Activated effector memory CD4-positive, alpha-beta T cell treated with anti-CD3 and anti-CD28 coated beads, Interleukin-2, amount 50 U/mL, for 16 hours (primary cell): ENCODE results near the gene OPN1MW.
"Not testable (repeated sequence)": the region's sequence is repeated elsewhere in the genome, so short reads cannot be mapped to it uniquely, and the experiment has no call there.

Source experiments
- DNase-seq: peaks from one replicate; pipeline ENCODE4 v3.0.0-alpha.2; 2020

Gene OPN1MW

GRCh38 chrX:154182296-154182695 is at the start of gene OPN1MW:
OPN1MW (plus strand) TSS chrX:154182596; CDS start chrX:154182678, 82 bp downstream.
- not testable (repeated sequence) for DNase-seq

DNA sequence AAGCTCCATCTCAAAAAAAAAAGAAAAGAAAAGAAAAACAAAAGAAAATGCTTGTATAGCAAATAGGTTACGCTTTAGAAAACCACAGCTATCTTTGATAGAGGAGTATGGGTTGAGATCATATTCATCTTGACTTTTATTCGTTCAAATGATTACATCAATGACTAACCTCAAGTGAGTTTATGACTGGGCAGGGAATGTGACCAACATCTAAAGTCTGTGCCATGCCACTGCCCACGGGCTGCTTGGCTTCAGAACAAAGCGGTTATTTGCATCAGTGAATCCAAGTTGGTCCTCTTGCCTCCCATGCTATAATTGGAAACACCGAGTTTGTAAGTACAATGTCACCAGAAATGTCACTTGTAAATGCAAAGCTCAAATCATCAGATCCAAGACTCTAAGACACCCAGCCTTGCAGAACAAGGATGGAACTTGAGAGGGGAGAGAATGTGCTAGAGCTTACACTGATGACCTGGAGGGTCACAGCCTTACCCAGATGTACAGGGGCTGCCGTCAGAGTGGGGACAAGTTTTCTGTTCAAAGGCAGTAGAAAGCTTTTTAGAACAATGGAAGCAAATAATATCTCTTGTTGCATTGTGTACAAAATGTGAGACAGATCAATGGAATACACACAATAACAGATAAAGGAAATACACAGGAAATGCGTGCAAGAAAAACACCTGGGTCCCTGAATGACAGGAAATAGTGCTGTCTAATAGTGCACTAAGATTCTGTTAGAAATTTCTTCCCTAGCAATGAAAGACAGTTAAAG is 46.8 kb upstream of the OPN1MW start:
- peak; percentile 67 for DNase-seq

DNA sequence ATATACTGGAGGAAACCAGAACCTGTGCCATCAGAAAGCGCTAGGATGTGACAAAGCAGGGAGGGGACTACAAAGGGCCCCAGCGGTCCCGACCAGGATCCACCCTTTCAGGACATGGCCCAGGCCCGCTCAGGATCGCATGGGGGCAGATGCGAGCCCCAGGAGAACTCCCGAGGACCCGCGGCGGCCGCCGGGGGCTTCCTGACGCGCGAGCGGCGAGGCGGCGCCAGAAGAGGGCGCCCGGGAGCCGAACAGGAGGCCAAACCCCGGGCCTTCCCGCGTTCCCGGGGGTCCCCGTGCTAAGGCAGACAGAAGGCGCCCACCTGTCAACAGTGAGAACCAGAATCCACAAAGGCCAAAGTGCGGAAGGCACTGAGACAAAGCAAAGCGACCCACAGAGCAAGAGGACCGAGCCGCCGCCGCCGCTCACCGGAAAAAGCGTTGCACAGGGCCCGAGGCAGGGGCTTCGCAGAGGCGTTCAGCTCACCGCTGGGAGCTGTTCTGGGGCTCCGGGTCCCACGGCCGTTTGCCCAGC is 45.7 kb upstream of the OPN1MW start:
- peak; percentile 88 for DNase-seq

DNA sequence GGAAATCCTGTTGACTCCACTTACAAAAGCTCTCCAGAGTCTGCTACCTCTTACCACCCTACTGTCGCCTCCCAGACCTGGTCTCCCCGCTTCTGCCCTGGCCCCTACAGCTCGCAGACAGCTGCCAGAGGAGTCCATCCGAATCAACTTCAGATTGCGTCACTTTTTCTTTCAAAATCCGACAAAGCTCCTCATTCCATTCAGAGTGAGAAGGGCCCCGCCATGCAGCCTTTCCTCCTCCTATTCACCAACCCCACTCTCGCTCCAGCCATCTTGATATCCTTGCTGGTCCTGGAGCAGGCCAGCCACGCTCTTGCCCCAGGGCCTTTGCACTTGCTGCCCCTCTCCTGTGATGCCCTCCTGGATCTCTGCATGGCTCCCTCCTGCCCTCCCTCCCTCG is 43.5 kb upstream of the OPN1MW start:
- DNase-seq = no peak

DNA sequence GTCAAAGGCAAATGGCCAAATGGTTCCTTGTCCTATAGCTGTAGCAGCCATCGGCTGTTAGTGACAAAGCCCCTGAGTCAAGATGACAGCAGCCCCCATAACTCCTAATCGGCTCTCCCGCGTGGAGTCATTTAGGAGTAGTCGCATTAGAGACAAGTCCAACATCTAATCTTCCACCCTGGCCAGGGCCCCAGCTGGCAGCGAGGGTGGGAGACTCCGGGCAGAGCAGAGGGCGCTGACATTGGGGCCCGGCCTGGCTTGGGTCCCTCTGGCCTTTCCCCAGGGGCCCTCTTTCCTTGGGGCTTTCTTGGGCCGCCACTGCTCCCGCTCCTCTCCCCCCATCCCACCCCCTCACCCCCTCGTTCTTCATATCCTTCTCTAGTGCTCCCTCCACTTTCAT is 42.2 kb upstream of the OPN1MW start:
- no peak for DNase-seq

- DNase-seq = no peak
Observed at GRCh38 chrX:154140742-154141141, 41.7 kb upstream of the OPN1MW start.

- no peak for DNase-seq
Observed at GRCh38 chrX:154142386-154142785, 40.0 kb upstream of the OPN1MW start.

GRCh38 chrX:154142950-154143745 is 39.2 kb upstream of the OPN1MW start:
- DNase-seq = no peak

- DNase-seq = not testable (repeated sequence)
Observed at GRCh38 chrX:154144010-154144409, 38.4 kb upstream of the OPN1MW start, which contains the start of gene OPN1LW. OPN1LW (plus strand) TSS chrX:154144243; CDS start chrX:154144284, 41 bp downstream.

DNA sequence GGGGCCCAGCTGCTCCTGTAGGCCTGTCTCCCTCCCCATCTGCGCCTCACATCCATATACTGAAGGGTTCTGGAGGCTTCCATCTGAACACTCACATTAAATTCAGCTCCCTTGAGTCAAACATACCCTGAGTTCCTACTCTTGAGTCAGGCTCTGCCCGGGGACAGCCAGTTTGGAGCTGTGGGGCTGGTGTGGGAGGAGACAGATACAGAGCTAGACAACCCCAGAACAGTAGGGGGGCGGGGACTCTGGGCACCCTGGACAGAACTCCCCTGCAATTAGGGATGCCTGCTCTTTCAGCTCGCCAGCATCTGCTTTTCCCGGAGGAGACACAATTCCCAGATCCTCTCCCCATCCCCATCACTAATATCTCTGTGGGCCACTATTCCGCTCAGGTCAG is 31.4 kb upstream of the OPN1MW start:
- not testable (repeated sequence) for DNase-seq

- DNase-seq = not testable (repeated sequence)
Observed at GRCh38 chrX:154156221-154156620, 26.2 kb upstream of the OPN1MW start.

GRCh38 chrX:154157207-154157606 is 25.2 kb upstream of the OPN1MW start:
- not testable (repeated sequence) for DNase-seq

DNA sequence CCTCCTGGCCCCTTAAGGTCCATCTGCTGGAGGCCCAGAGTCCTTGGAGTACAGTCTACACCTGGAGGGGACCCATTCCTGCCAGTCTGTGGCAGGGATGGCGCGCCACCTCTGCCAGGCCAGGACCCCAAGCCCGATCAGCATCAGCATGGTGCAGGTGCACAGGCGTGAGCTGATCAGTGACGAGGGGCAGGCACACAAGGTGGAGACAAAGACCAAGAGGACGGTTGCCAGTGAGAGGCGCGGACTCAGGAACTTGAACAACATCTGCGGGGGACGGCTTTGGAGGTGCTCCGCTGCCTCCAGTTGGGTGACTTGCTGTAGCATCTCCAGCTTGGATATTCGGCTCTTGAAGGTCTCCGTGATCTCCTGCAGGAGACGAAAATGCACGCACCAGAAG is 23.1 kb upstream of the OPN1MW start:
- DNase-seq = not testable (repeated sequence)

- DNase-seq = not testable (repeated sequence)
Observed at GRCh38 chrX:154164902-154165301, 17.5 kb upstream of the OPN1MW start.

DNA sequence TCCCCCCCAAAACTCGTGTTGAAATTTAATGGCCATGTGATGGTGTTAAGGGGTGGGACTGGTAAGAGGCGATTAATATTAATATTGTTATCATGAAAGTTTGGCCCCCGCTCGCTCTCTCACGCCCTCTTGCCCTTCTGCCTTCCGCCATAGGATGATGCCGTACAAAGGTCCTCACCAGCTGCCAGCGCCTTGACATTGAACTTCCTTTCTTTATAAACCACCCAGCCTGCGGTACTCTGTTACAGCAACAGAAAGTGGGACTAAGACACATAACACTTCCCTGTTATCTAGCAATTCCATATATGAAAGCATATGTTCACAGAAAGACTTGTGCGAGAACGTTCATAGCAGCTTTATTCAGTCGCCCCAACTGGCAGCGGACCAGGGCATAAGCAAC is 14.0 kb upstream of the OPN1MW start:
- not testable (repeated sequence) for DNase-seq

GRCh38 chrX:154172535-154172943 is 9.9 kb upstream of the OPN1MW start:
- not testable (repeated sequence) for DNase-seq

DNA sequence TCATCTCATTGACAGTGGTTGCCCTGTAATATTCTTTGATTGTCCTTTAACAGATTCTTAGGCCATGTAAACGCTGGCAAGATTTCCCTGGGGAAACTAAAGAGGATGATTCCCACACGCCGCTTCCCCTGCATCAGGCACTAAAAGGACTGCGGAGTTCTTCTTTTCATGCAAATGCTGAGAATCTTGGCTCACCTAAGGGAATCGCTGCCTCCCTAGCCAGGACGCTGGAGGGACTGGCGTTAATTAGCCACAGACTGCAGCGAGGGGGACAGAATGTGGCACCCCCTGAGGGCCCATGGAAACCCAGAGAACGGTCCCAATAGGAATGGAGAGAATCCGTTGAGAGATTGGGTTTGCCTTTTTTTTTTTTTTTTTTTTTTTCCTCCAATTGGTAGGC is 8.0 kb upstream of the OPN1MW start:
- DNase-seq = not testable (repeated sequence)

DNA sequence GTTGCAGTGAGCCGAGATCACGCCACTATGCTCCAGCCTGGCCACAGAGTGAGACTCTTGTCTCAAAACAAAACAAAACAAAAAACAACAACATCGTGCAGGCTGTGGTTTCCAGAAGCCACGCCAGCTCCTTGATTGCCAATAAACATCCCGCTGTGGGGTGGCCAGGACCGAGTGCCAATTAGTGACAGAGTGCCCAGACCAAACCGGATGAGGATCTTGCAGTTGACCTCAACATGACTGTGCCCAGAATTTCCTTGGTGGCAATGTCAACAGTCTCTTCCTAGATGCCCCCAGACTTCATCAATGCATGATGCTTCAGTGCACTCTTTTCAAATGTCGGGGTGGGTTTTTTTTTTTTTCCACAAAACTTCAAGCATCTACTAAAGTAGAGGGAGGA is 1.4 kb downstream of the OPN1MW start:
- DNase-seq = not testable (repeated sequence)

DNA sequence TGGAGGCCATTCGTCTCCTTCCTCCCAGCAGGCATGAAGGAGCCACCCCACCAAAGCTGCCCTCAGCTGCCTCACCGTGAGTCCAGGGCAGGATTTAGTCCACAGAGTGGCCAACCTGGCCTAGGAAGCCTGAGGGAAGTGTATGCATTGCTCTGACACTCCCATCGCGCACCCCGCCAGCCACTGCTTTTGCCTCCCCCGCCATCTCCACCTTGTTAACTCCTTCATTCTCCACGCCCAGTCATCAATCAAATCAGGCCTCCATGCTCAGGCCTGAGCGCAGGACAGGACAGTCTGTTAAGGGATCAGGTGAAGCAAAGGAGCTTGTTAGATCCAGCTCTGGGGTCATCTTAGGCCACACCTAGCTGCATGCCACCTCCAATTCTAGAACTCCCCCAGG is 10.4 kb downstream of the OPN1MW start:
- not testable (repeated sequence) for DNase-seq

DNA sequence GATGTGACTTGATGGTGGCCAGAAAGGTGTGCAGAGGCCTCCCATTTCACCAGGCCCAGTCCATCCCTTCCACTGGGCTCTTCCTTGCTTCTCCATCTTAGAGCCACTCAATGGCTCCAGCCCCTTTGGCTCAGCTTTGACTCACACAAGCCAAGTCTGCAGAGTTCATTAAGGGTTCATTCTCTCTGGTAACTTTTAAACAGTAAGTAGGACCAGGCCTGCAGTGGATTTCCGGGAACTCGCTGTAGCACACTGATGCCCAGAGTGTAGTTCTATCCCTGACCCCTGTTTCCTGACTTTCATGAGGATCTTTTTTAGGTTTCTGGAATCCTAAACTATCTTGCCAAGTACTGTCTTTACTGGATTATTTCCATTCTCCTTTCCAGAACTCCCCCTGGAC is 11.9 kb downstream of the OPN1MW start:
- DNase-seq = not testable (repeated sequence)

DNA sequence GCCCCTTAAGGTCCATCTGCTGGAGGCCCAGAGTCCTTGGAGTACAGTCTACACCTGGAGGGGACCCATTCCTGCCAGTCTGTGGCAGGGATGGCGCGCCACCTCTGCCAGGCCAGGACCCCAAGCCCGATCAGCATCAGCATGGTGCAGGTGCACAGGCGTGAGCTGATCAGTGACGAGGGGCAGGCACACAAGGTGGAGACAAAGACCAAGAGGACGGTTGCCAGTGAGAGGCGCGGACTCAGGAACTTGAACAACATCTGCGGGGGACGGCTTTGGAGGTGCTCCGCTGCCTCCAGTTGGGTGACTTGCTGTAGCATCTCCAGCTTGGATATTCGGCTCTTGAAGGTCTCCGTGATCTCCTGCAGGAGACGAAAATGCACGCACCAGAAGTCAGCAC is 14.1 kb downstream of the OPN1MW start:
- not testable (repeated sequence) for DNase-seq

DNA sequence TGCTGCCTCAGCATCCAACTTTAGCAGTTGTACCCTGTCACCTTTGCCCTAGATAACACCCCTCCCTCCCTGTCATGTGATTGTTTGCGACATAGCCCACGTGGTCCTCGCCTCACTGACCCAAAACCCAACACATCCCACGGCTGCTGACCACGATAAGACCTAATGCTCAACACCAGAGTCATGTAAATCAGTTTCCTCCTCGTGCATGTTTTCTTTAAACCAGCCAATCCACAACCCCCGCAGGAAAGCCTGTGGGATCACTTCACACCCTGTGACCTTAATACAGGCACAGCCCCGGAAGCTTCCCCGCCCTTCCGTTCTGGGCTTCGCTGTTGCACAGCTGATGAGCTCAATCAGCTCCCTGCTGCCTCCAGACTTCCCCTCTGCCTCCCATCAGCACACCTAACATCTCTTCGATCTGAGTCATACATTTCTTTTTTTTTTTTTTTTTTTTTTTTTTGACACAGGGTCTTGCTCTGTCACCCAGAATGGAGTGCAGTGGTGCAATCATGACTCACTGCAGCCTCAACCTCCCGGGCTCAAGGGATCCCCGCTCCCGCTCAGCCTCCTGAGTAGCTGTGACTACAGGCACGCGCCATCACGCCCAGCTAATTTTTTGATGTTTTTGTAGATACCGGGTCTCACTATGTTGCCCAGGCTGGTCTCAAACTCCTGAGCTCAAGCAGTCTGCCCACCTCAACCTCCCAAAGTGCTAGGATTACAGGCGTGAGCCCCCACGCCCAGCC is 27.4 kb downstream of the OPN1MW start:
- not testable (repeated sequence) for DNase-seq

DNA sequence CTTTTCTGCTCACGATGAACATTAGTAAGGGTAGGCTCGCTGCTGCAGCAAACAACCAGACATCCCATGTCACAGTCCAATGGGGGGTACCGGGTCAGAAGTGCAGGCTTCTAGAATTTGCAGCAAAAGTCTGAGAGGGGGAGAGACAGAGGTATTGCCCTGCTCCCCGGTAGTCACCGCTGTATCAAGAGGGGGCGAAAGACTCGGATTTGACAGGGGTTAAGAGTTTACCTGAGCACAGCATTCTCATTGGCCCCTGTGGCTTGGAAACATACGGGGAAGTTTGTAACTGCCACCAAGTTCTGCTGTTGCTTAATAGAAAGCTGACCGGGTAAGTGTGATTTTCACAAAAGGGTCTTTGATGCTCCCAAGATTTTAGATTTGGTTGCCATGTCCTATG is 28.7 kb downstream of the OPN1MW start:
- DNase-seq = not testable (repeated sequence)
